Superior temporal gyrus (tissue), 1 donor: ENCODE measurements around the gene SSBP3.

Experiments used
- DNase-seq: peaks from one replicate; pipeline ENCODE4 v3.0.0-alpha.2; 2016; ENCODE audit errors: extremely low spot score

The SSBP3 gene

GRCh38 chr1:54305906-54306514 is 100.2 kb downstream of the SSBP3 start:
- no peak for DNase-seq

GRCh38 chr1:54304518-54304917 is 101.7 kb downstream of the SSBP3 start:
- no peak for DNase-seq

- no peak for DNase-seq
Measured at GRCh38 chr1:54302951-54303843, 103.0 kb downstream of the SSBP3 start.

GRCh38 chr1:54302549-54302948 is 103.6 kb downstream of the SSBP3 start:
- no peak for DNase-seq

GRCh38 chr1:54301497-54301896 is 104.7 kb downstream of the SSBP3 start:
- DNase-seq = no peak

GRCh38 chr1:54300401-54300800 is 105.8 kb downstream of the SSBP3 start:
- peak; percentile 76 for DNase-seq

GRCh38 chr1:54299037-54299436 is 107.2 kb downstream of the SSBP3 start:
- DNase-seq = peak; percentile 18

GRCh38 chr1:54298284-54299033 is 107.7 kb downstream of the SSBP3 start:
- no peak for DNase-seq

GRCh38 chr1:54297596-54298283 is 108.5 kb downstream of the SSBP3 start:
- DNase-seq = peak; percentile 93

GRCh38 chr1:54296666-54297065 is 109.5 kb downstream of the SSBP3 start:
- DNase-seq = no peak

- DNase-seq = no peak
Measured at GRCh38 chr1:54294887-54295286, 111.3 kb downstream of the SSBP3 start.

- DNase-seq = no peak
Measured at GRCh38 chr1:54292002-54292911, 113.9 kb downstream of the SSBP3 start.

- DNase-seq = no peak
Measured at GRCh38 chr1:54291276-54292001, 114.8 kb downstream of the SSBP3 start.

GRCh38 chr1:54290506-54291184 is 115.5 kb downstream of the SSBP3 start:
- DNase-seq = peak; percentile 74

GRCh38 chr1:54289712-54290233 is 116.4 kb downstream of the SSBP3 start:
- DNase-seq = no peak

- DNase-seq = no peak
Measured at GRCh38 chr1:54287801-54288211, 118.4 kb downstream of the SSBP3 start.

- DNase-seq = no peak
Measured at GRCh38 chr1:54287176-54287650, 119.0 kb downstream of the SSBP3 start.

- no peak for DNase-seq
Measured at GRCh38 chr1:54285815-54286345, 120.3 kb downstream of the SSBP3 start.
